Measurements from ENCODE around the gene ADGRB2.

The ADGRB2 gene

DNA sequence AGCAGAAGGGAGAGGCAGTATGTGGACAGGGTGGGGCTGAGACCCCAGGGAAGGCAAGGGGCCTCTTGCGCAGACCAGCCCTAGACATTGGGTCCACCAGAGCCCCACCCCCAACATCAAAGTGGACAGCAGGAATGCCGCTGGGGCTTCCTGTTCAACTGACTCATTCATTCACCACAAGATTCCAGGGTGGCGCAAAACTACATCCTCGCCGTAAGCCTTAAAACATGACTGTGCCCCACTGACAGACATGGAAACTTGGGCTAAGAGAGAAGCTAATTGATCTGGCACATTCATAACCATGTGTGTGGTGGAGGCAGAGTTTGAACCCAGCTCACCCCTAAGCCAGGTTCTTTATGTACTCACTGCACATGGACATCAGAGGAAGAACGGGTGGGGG, 74.3 kb downstream of the ADGRB2 start:
- peak overlapping the region; percentile 51 for H2BK12ac ChIP-seq (ENCODE audit: low read length)
- no peak overlapping the region for H3K14ac ChIP-seq (ENCODE audit: low read length)
- no peaks in the 10 kb centered on the region for H3K9me3 ChIP-seq (replicated peaks in 1 of 2; ENCODE audit: control insufficient read depth in 2 of 2, insufficient read depth in 1 of 2, low read depth in 1 of 2, low read length in 2 of 2)
- H3K36me3 ChIP-seq (replicated peaks in 1 of 2; ENCODE audit: control insufficient read depth in 2 of 2, insufficient read depth in 2 of 2, low read length in 2 of 2) = no peaks in the 10 kb centered on the region
- no peak overlapping the region for H2AFZ ChIP-seq (ENCODE audit: low read length)
- H2BK120ac ChIP-seq (ENCODE audit: low read depth, low read length) = no peak overlapping the region
- H3K4me1 ChIP-seq (ENCODE audit: control insufficient read depth in 2 of 2, insufficient read depth in 1 of 2, low read depth in 1 of 2, low read length in 2 of 2) = peaks cover 4 to 9% of the 10 kb centered on the region in 2 donors
- H4K8ac ChIP-seq (ENCODE audit: low read depth, low read length) = peak overlapping the region; percentile 83
- no peaks in the 10 kb centered on the region for H3K79me1 ChIP-seq (ENCODE audit: low read depth, low read length)
- no CpG with 5 or more reads among the region's 6 CpGs for WGBS, 2 donors (ENCODE audit: extremely low coverage in 2 of 2, insufficient read length in 2 of 2, insufficient replicate concordance in 1 of 2)
- H2AK5ac ChIP-seq (ENCODE audit: low read depth, low read length) = peak overlapping the region; percentile 34
- H3K9ac ChIP-seq (ENCODE audit: low read depth, low read length, poor library complexity) = no peak overlapping the region
- H3K27ac ChIP-seq (replicated peaks; ENCODE audit: low read length) = no peak overlapping the region
- H4K91ac ChIP-seq (ENCODE audit: low read depth, low read length, poor library complexity) = peak overlapping the region; percentile 38
- H3K4me3 ChIP-seq (ENCODE audit: low read length in 2 of 2) = no peak overlapping the region
- peaks cover 0 to 22% (median 0%) of the 10 kb centered on the region in 3 experiments for H3K27me3 ChIP-seq (ENCODE audit: control insufficient read depth in 3 of 3, insufficient read depth in 3 of 3, low read depth in 1 of 3, low read length in 3 of 3)
- H3K4me2 ChIP-seq (ENCODE audit: insufficient read depth, low read length, poor library complexity, severe bottlenecking) = no peak overlapping the region
- no peak for DNase-seq (ENCODE audit: low spot score)
- peak overlapping the region; percentile 76 for H3K18ac ChIP-seq (ENCODE audit: low read length)
- no peak overlapping the region for H3K4ac ChIP-seq (ENCODE audit: low read length)
- no peak overlapping the region for H2BK15ac ChIP-seq (ENCODE audit: low read length)
- peak overlapping the region; percentile 26 for H2BK5ac ChIP-seq (ENCODE audit: low read length)
- H3K23ac ChIP-seq (ENCODE audit: low read depth, low read length, poor library complexity) = no peak overlapping the region

DNA sequence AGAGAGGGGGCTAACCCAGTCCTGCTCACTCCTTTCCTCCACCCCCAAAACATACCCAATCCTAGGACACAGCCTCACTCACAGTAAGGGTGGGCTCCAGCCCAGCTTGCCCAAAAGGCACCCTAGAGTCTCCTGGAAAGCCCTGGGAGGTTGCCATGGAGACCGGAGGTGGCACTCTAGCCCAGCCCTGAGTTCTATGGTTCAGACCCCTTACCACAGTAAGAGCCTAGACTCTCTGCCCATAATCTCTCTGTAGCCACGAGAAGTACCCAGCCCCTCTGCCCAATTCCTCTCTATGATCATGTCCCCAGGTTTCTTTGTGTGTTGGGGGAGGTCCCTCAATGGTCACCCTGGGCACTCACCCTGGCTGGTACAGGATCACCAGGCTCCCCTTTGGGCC, 74.8 kb downstream of the ADGRB2 start:
- Histone ChIP-seq H2BK12ac (ENCODE audit: low read length) (no peak overlapping the region), H3K27me3 (ENCODE audit: control insufficient read depth in 3 of 3, insufficient read depth in 3 of 3, low read depth in 1 of 3, low read length in 3 of 3) (peaks cover 0 to 25% (median 0%) of the 10 kb centered on the region in 3 experiments), H2BK120ac (ENCODE audit: low read depth, low read length) (no peak overlapping the region), H2AK5ac (ENCODE audit: low read depth, low read length) (no peak overlapping the region), H2BK15ac (ENCODE audit: low read length) (no peak overlapping the region), H2BK5ac (ENCODE audit: low read length) (no peak overlapping the region), H3K4me1 (ENCODE audit: control insufficient read depth in 2 of 2, insufficient read depth in 1 of 2, low read depth in 1 of 2, low read length in 2 of 2) (peaks cover 4 to 9% of the 10 kb centered on the region in 2 donors), H4K8ac (ENCODE audit: low read depth, low read length) (no peak overlapping the region), H3K9me3 (replicated peaks in 1 of 2; ENCODE audit: control insufficient read depth in 2 of 2, insufficient read depth in 1 of 2, low read depth in 1 of 2, low read length in 2 of 2) (no peaks in the 10 kb centered on the region), H3K9ac (ENCODE audit: low read depth, low read length, poor library complexity) (no peak overlapping the region), H3K4ac (ENCODE audit: low read length) (no peak overlapping the region), H3K23ac (ENCODE audit: low read depth, low read length, poor library complexity) (no peak overlapping the region), H3K27ac (replicated peaks; ENCODE audit: low read length) (no peak overlapping the region), H3K4me2 (ENCODE audit: insufficient read depth, low read length, poor library complexity, severe bottlenecking) (no peak overlapping the region), H3K4me3 (ENCODE audit: low read length in 2 of 2) (no peak overlapping the region), H4K91ac (ENCODE audit: low read depth, low read length, poor library complexity) (no peak overlapping the region), H3K14ac (ENCODE audit: low read length) (no peak overlapping the region), H3K18ac (ENCODE audit: low read length) (peak overlapping the region; percentile 58), H3K36me3 (replicated peaks in 1 of 2; ENCODE audit: control insufficient read depth in 2 of 2, insufficient read depth in 2 of 2, low read length in 2 of 2) (no peaks in the 10 kb centered on the region), H2AFZ (ENCODE audit: low read length) (no peak overlapping the region), H3K79me1 (ENCODE audit: low read depth, low read length) (no peaks in the 10 kb centered on the region)
- WGBS, 2 donors (ENCODE audit: extremely low coverage in 2 of 2, insufficient read length in 2 of 2, insufficient replicate concordance in 1 of 2) = no CpG with 5 or more reads among the region's 2 CpGs
- no peak for DNase-seq (ENCODE audit: low spot score)

DNA sequence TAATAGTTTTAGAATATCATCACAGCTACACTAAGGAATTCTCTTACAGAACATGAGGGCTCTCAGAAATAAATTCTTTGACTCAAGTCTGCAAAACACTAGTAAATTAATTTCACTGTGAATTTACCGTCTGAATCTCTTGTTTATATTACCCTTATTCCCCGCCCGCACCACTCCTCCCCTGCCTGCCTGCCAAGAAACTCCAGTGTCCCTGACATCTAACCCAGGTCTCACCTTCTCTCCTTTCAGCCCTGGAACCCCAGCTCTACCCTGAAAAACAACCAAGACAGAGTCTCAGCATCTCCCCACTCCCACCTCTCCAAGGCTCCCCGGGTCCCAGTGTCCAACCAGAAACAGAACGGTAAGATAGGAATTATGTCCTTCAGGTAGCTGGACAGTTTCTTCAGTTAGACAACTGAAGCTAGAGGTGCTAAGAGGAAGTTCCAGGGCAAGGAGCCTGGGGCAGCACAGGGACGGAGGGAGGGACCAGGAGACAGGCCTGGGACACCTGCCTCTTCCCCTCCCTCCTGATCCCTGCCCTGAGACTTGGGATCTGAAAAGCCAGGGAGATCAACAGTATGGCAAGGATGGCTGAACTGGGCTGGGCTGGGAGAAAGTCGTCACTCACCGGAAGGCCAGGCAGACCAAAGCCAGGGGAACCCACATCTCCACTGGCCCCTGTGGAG, 75.8 kb downstream of the ADGRB2 start:
- no peak overlapping the region for H4K91ac ChIP-seq (ENCODE audit: low read depth, low read length, poor library complexity)
- H3K4me3 ChIP-seq (ENCODE audit: low read length in 2 of 2) = no peak overlapping the region
- H3K23ac ChIP-seq (ENCODE audit: low read depth, low read length, poor library complexity) = no peak overlapping the region
- peaks cover 0 to 34% (median 0%) of the 10 kb centered on the region in 3 experiments for H3K27me3 ChIP-seq (ENCODE audit: control insufficient read depth in 3 of 3, insufficient read depth in 3 of 3, low read depth in 1 of 3, low read length in 3 of 3)
- no peak overlapping the region for H3K9ac ChIP-seq (ENCODE audit: low read depth, low read length, poor library complexity)
- no peak overlapping the region for H2AK5ac ChIP-seq (ENCODE audit: low read depth, low read length)
- no CpG with 5 or more reads among the region's 8 CpGs for WGBS, 2 donors (ENCODE audit: extremely low coverage in 2 of 2, insufficient read length in 2 of 2, insufficient replicate concordance in 1 of 2)
- H2BK5ac ChIP-seq (ENCODE audit: low read length) = no peak overlapping the region
- no peak overlapping the region for H3K4me2 ChIP-seq (ENCODE audit: insufficient read depth, low read length, poor library complexity, severe bottlenecking)
- no peaks in the 10 kb centered on the region for H3K9me3 ChIP-seq (replicated peaks in 1 of 2; ENCODE audit: control insufficient read depth in 2 of 2, insufficient read depth in 1 of 2, low read depth in 1 of 2, low read length in 2 of 2)
- H2BK120ac ChIP-seq (ENCODE audit: low read depth, low read length) = no peak overlapping the region
- no peak overlapping the region for H4K8ac ChIP-seq (ENCODE audit: low read depth, low read length)
- H3K18ac ChIP-seq (ENCODE audit: low read length) = peak overlapping the region; percentile 9
- no peak overlapping the region for H3K14ac ChIP-seq (ENCODE audit: low read length)
- H3K4ac ChIP-seq (ENCODE audit: low read length) = no peak overlapping the region
- H3K36me3 ChIP-seq (replicated peaks in 1 of 2; ENCODE audit: control insufficient read depth in 2 of 2, insufficient read depth in 2 of 2, low read length in 2 of 2) = no peaks in the 10 kb centered on the region
- H3K27ac ChIP-seq (replicated peaks; ENCODE audit: low read length) = no peak overlapping the region
- H2BK12ac ChIP-seq (ENCODE audit: low read length) = no peak overlapping the region
- no peaks in the 10 kb centered on the region for H3K79me1 ChIP-seq (ENCODE audit: low read depth, low read length)
- H2AFZ ChIP-seq (ENCODE audit: low read length) = no peak overlapping the region
- H3K4me1 ChIP-seq (ENCODE audit: control insufficient read depth in 2 of 2, insufficient read depth in 1 of 2, low read depth in 1 of 2, low read length in 2 of 2) = peaks cover 2 to 9% of the 10 kb centered on the region in 2 donors
- H2BK15ac ChIP-seq (ENCODE audit: low read length) = no peak overlapping the region
- no peak for DNase-seq (ENCODE audit: low spot score)

DNA sequence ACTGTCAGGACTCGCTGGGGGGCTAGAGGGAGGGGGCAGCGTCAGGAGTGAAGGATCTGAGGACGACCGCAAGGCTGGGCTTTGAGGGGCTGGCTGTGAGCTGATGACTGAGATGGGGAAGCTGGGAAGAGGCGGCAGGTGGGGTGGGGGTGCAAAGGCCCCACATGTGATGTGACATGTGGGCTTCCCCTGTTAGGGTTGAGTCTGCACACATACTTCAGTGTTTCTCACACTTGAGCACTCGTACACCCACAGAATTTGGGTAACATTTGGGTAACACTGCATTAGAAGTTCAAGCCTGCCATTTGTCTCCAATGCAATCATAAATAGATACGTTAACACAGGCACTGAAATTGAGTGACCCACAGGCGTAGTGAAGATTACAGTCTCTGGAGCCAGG, 76.5 kb downstream of the ADGRB2 start:
- peaks cover 0 to 40% (median 0%) of the 10 kb centered on the region in 3 experiments for H3K27me3 ChIP-seq (ENCODE audit: control insufficient read depth in 3 of 3, insufficient read depth in 3 of 3, low read depth in 1 of 3, low read length in 3 of 3)
- no peak overlapping the region for H3K4me3 ChIP-seq (ENCODE audit: low read length in 2 of 2)
- no peak overlapping the region for H2BK15ac ChIP-seq (ENCODE audit: low read length)
- no peaks in the 10 kb centered on the region for H3K9me3 ChIP-seq (replicated peaks in 1 of 2; ENCODE audit: control insufficient read depth in 2 of 2, insufficient read depth in 1 of 2, low read depth in 1 of 2, low read length in 2 of 2)
- no peak overlapping the region for H3K9ac ChIP-seq (ENCODE audit: low read depth, low read length, poor library complexity)
- H2BK12ac ChIP-seq (ENCODE audit: low read length) = no peak overlapping the region
- no peak for DNase-seq (ENCODE audit: low spot score)
- WGBS, 2 donors (ENCODE audit: extremely low coverage in 2 of 2, insufficient read length in 2 of 2, insufficient replicate concordance in 1 of 2) = no CpG with 5 or more reads among the region's 8 CpGs
- peaks cover 2 to 9% of the 10 kb centered on the region in 2 donors for H3K4me1 ChIP-seq (ENCODE audit: control insufficient read depth in 2 of 2, insufficient read depth in 1 of 2, low read depth in 1 of 2, low read length in 2 of 2)
- H2BK5ac ChIP-seq (ENCODE audit: low read length) = no peak overlapping the region
- H3K36me3 ChIP-seq (replicated peaks in 1 of 2; ENCODE audit: control insufficient read depth in 2 of 2, insufficient read depth in 2 of 2, low read length in 2 of 2) = no peaks in the 10 kb centered on the region
- peak overlapping the region; percentile 34 for H3K23ac ChIP-seq (ENCODE audit: low read depth, low read length, poor library complexity)
- no peak overlapping the region for H3K14ac ChIP-seq (ENCODE audit: low read length)
- no peak overlapping the region for H3K18ac ChIP-seq (ENCODE audit: low read length)
- H4K91ac ChIP-seq (ENCODE audit: low read depth, low read length, poor library complexity) = no peak overlapping the region
- H2AFZ ChIP-seq (ENCODE audit: low read length) = no peak overlapping the region
- no peak overlapping the region for H4K8ac ChIP-seq (ENCODE audit: low read depth, low read length)
- no peak overlapping the region for H3K4me2 ChIP-seq (ENCODE audit: insufficient read depth, low read length, poor library complexity, severe bottlenecking)
- H2BK120ac ChIP-seq (ENCODE audit: low read depth, low read length) = no peak overlapping the region
- H3K27ac ChIP-seq (replicated peaks; ENCODE audit: low read length) = no peak overlapping the region
- H3K4ac ChIP-seq (ENCODE audit: low read length) = no peak overlapping the region
- peak overlapping the region; percentile 32 for H2AK5ac ChIP-seq (ENCODE audit: low read depth, low read length)
- H3K79me1 ChIP-seq (ENCODE audit: low read depth, low read length) = no peaks in the 10 kb centered on the region

All from neuronal stem cell (in vitro differentiated cells).